Adrenal gland (tissue), 12 donors: ENCODE measurements around the gene ZNF212. TPM values are rescaled to one million over a fixed set of nuclear protein-coding genes. Genes with fewer than 3 reads are reported as not detected.

Experiments used
- DNase-seq, 7 donors: peaks; one replicate each; pipeline ENCODE4 v3.0.0-alpha.2; 2019 to 2020
- H3K27ac ChIP-seq, 5 donors: fragments of 200-600 bp; sonication (generic) in 4 of 5; 1 replicate in 3 of 5; 2 replicates in 2 of 5; pipeline versions ENCODE4 v1.5.1 to v1.8.0; 2016 to 2020; ENCODE audit warnings: mild to moderate bottlenecking in 1 of 5
- H3K27me3 ChIP-seq: fragments of 200-600 bp; 2 replicates; pipeline ENCODE4 v1.8.0; 2021
- H3K36me3 ChIP-seq, 2 donors: fragments of 200-600 bp; replicated peaks in 1 of 2; 1 replicate in 1 of 2; 2 replicates in 1 of 2; pipeline versions ENCODE4 v1.5.1 to v1.8.0; 2018 to 2022
- H3K4me1 ChIP-seq, 2 donors: fragments of 200-600 bp; replicated peaks in 1 of 2; 1 replicate in 1 of 2; 2 replicates in 1 of 2; pipeline versions ENCODE4 v1.5.1 to v1.8.0; 2018 to 2021
- H3K4me3 ChIP-seq, 4 donors: fragments of 200-600 bp; sonication (generic) in 3 of 4; one replicate each; pipeline ENCODE4 v1.5.1; 2016 to 2018
- H3K9me3 ChIP-seq, 3 donors: fragments of 200-600 bp; sonication (generic) in 1 of 3; replicated peaks in 1 of 3; 1 replicate in 2 of 3; 2 replicates in 1 of 3; pipeline versions ENCODE4 v1.5.1 to v1.8.0; 2016 to 2021
- POLR2A ChIP-seq, 2 donors: fragments of 450-650 bp; IDR thresholded peaks; one replicate each; pipeline ENCODE4 v1.6.1; 2017; ENCODE audit warnings: antibody characterized with exemption in 2 of 2, mild to moderate bottlenecking in 2 of 2, moderate library complexity in 1 of 2
- WGBS, 4 donors: extraction: QIAGEN DNeasy Blood & Tissue Kit in 2 of 4; methylation state at CpG; one replicate each; pipeline versions ENCODE4 v1.1.5 to v1.1.7; 2013 to 2017; 5-methylcytosine and 5-hydroxymethylcytosine counted together
- intact Hi-C, 2 donors: fragments of 100-400 bp; cut with DNase I; formaldehyde crosslinking; loops; one replicate each; pipeline versions ENCODE4 v1.14.1 to v1.15.0; 2022 to 2023
- polyA plus RNA-seq, 3 donors: library from polyadenylated mRNA; stranded (reverse); fragments of 200-250 nt in 2 of 3; fragments of 350-450 nt in 1 of 3; fragmentation: Illumina TruSeq in 1 of 3; extraction: RNeasy Lipid Tissue Mini Kit (QIAGEN cat#74804) in 1 of 3; gene quantifications; one replicate each; pipeline ENCODE4 v1.2.3, GENCODE V29; 2013 to 2014
- total RNA-seq, 9 donors: library from RNA; depleted of rRNA in 4 of 9; stranded (reverse); fragments of >200 nt in 4 of 9; fragments of 120-200 nt in 1 of 9; fragmentation: NEBNext Ultra II Directional in 1 of 9; extraction: Animal tissue kit (Norgen Biotek cat#: 25700) in 1 of 9; gene quantifications; one replicate each; pipeline versions ENCODE4 v1.1.0 to v1.2.4, GENCODE V29; 2013 to 2023
- TF ChIP-seq, protein P1 (sequence below), 6 experiments: fragments of 450-650 bp in 4 of 6; fragments of 200-600 bp in 2 of 6; sonication (generic) in 1 of 6; IDR thresholded peaks; 1 replicate in 5 of 6; 2 replicates in 1 of 6; pipeline versions ENCODE4 v1.5.1 to v1.8.0; 2016 to 2021; ENCODE audit warnings: antibody characterized with exemption in 6 of 6, mild to moderate bottlenecking in 2 of 6, moderate library complexity in 1 of 6
- donor health status: healthy with polysubstance abuse.
- donor health status: Bipolar disorder and iron deficiency.
- donor health status: DM: yes; HTN: yes; CAD: no.
- donor health status: DM: no; HTN: no; CAD: no.
- donor health status: DM: no; HTN: no; CAD: no.
- donor health status: DM: yes; HTN: yes; CAD: no.

ZNF212 gene
- total and polyA plus RNA-seq, 12 donors = 5.5 to 22.7 (median 10.4) TPM

DNA sequence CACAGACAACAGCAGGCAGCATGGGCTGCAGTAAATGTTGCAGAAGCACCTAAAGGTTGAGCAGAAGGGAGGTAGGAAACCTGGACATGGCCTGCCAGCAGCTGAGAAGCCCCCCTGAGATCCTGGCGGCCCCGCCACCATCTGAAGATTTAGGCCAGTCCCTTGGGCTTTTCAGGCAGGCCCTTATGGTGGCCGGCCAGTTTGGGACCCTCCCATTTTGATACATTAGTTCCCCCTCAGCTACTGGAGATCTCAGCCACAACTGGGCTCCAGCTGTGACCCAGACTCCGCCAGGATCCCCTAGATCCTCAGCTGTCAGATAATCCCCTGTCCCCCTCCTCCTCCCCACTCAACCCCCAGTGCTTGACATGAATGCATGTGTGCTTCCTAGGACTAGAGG is 56.9 kb downstream of the ZNF212 start:
- H3K9me3 ChIP-seq = no peaks in the 10 kb centered on the region
- no peak for TF ChIP-seq POLR2A (IDR thresholded peaks at IDR 0.05)
- TF ChIP-seq, protein P1, sequence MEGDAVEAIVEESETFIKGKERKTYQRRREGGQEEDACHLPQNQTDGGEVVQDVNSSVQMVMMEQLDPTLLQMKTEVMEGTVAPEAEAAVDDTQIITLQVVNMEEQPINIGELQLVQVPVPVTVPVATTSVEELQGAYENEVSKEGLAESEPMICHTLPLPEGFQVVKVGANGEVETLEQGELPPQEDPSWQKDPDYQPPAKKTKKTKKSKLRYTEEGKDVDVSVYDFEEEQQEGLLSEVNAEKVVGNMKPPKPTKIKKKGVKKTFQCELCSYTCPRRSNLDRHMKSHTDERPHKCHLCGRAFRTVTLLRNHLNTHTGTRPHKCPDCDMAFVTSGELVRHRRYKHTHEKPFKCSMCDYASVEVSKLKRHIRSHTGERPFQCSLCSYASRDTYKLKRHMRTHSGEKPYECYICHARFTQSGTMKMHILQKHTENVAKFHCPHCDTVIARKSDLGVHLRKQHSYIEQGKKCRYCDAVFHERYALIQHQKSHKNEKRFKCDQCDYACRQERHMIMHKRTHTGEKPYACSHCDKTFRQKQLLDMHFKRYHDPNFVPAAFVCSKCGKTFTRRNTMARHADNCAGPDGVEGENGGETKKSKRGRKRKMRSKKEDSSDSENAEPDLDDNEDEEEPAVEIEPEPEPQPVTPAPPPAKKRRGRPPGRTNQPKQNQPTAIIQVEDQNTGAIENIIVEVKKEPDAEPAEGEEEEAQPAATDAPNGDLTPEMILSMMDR (IDR thresholded peaks at IDR 0.05) = no peak
- no peak overlapping the region for H3K4me3 ChIP-seq
- no peaks in the 10 kb centered on the region for H3K36me3 ChIP-seq
- peak in 1 of 7 donors; percentile 18 for DNase-seq
- intact Hi-C loops = no loop called here
- H3K4me1 ChIP-seq = no peaks in the 10 kb centered on the region
- no peak overlapping the region for H3K27ac ChIP-seq
- 97 to 100% (median 99%) methylated on average over 1 to 4 of the region's 4 CpGs for WGBS, 4 donors
- no peaks in the 10 kb centered on the region for H3K27me3 ChIP-seq

DNA sequence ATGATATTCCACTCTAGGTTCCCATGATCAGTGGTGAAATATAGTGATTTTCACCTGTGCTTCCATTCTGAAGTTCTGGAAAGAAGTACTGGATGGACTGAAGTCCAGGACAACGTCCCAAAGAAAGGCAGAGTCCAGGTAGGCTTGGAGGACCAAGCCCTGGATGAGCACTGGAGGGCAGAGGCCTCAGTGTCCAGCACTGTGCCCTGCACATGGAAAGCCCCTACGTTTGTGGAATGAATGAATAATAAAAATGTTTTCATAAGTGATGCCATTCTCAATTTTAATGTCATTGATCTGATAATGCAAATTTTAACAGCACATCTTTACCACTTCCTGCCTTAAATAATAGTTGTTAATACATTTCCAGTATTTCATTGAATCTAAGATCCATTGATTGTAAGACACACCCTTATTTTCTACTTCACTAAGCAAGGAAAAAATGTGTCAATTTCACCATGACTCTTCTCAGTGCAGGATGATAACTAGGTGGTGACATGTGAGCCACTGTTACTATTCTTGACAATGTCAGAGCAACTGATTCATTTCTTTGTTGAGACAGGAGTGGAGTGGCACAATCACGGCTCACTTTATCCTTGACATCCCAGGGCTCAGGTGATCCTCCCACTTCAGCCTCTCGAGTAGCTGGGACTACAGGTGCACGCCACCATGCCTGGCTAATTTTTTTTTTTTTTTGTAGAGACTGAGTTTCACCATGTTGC is 57.7 kb downstream of the ZNF212 start:
- Histone ChIP-seq H3K36me3 (no peaks in the 10 kb centered on the region), H3K4me1 (no peaks in the 10 kb centered on the region), H3K27ac (no peak overlapping the region), H3K4me3 (no peak overlapping the region), H3K9me3 (no peaks in the 10 kb centered on the region), H3K27me3 (no peaks in the 10 kb centered on the region)
- WGBS, 4 donors = 68 to 74% (median 72%) methylated on average over 5 of the region's 5 CpGs
- intact Hi-C loops = no loop called here
- DNase-seq = no peak
- TF ChIP-seq, protein P1 (IDR thresholded peaks at IDR 0.05) = no peak
- no peak for TF ChIP-seq POLR2A (IDR thresholded peaks at IDR 0.05)

DNA sequence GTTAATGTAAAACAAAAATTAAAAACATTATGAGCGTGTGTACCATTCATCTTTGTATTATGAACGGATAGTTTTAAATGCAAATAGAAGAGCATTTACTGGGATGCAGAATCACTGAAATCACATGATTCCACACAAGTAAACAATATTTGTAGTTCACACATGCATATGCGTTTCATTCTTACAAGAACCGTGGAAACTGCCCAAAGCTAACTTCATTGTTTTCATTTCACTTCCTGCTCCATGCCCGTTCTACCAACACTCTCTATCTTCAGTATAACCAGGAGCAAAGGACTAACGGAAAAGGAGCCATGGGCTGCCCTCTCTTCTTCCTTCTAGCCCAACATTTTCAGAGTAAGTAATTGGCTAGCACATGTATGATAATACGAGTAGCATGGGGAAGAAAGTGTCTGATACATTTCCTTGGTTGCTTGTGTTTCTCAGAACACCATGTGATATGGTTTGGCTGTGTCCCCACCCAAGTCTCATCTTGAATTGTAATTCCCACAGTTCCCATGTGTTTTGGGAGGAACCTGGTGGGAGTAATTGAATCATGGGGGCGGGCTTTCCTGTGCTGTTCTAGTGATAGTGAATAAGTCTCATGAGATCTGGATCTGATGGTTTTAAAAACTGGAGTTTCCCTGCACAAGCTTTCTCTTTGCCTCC is 61.3 kb downstream of the ZNF212 start:
- Histone ChIP-seq H3K36me3 (no peaks in the 10 kb centered on the region), H3K4me1 (no peaks in the 10 kb centered on the region), H3K27me3 (no peaks in the 10 kb centered on the region), H3K9me3 (no peaks in the 10 kb centered on the region), H3K27ac (no peak overlapping the region), H3K4me3 (no peak overlapping the region)
- DNase-seq = peak in 1 of 7 donors; percentile 6
- WGBS, 4 donors = 69 to 73% (median 71%) methylated on average over 8 of the region's 8 CpGs
- intact Hi-C loops = no loop called here
- TF ChIP-seq POLR2A (IDR thresholded peaks at IDR 0.05) = no peak
- TF ChIP-seq, protein P1 (IDR thresholded peaks at IDR 0.05) = no peak

DNA sequence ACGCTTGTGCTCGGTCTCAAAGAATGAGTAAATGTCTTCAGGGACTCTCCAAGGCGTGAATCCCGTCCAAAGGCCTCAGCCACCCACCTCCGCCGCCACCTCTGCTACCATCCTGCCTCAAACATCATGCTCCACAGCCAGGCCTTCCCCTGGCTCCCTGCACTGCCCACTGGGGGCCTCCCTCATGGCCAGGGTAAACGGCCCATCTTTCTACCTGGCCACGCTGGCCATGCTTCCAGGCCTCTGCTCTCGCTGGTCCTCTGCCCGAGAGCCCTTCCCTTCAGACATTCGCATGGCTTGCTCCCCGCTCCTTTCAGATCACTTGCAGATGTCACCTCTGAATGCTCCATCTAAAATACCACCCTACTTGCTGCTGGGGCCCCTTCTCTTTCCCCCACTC is 62.8 kb downstream of the ZNF212 start:
- H3K36me3 ChIP-seq = no peaks in the 10 kb centered on the region
- H3K27ac ChIP-seq = no peak overlapping the region
- intact Hi-C loops = no loop called here
- H3K4me1 ChIP-seq = no peaks in the 10 kb centered on the region
- DNase-seq = peak in 1 of 7 donors; percentile 30
- no peak overlapping the region for H3K4me3 ChIP-seq
- H3K27me3 ChIP-seq = no peaks in the 10 kb centered on the region
- no peak for TF ChIP-seq POLR2A (IDR thresholded peaks at IDR 0.05)
- TF ChIP-seq, protein P1 (IDR thresholded peaks at IDR 0.05) = no peak
- no peaks in the 10 kb centered on the region for H3K9me3 ChIP-seq
- whole genome bisulfite sequencing, 4 donors = 82 to 87% (median 86%) methylated on average over 12 of the region's 12 CpGs
